ENCODE measurements around the gene KIAA0753. TPM values are rescaled to one million over a fixed set of nuclear protein-coding genes. Genes with fewer than 3 reads are reported as not detected.
"Not testable (repeated sequence)": the region's sequence is repeated elsewhere in the genome, so short reads cannot be mapped to it uniquely, and the experiment has no call there.

KIAA0753 gene
- total RNA-seq, 1 donor from 2014 or later, result 18.2 TPM

- Mint-ChIP-seq H3K36me3 (ENCODE audit: low read depth) (peaks cover 29% of the 10 kb centered on the region), H3K4me3 (no peak overlapping the region), H3K9me3 (no peaks in the 10 kb centered on the region), H3K27me3 (ENCODE audit: insufficient read depth) (no peaks in the 10 kb centered on the region), H3K27ac (no peak overlapping the region), H3K4me1 (ENCODE audit: low read depth) (no peaks in the 10 kb centered on the region)
- no peak for DNase-seq (ENCODE audit: low spot score)
- intact Hi-C loops (cut with micrococcal nuclease), result no loop called here
Measured at GRCh38 chr17:6597727-6598126, 42.8 kb downstream of the KIAA0753 start.

GRCh38 chr17:6596941-6597340 is 43.6 kb downstream of the KIAA0753 start:
- H3K4me1 Mint-ChIP-seq (ENCODE audit: low read depth), result no peaks in the 10 kb centered on the region
- H3K27ac Mint-ChIP-seq, result no peak overlapping the region
- intact Hi-C loops (cut with micrococcal nuclease), result no loop called here
- no peak overlapping the region for H3K4me3 Mint-ChIP-seq
- H3K27me3 Mint-ChIP-seq (ENCODE audit: insufficient read depth), result no peaks in the 10 kb centered on the region
- no peaks in the 10 kb centered on the region for H3K9me3 Mint-ChIP-seq
- H3K36me3 Mint-ChIP-seq (ENCODE audit: low read depth), result peaks cover 35% of the 10 kb centered on the region
- DNase-seq (ENCODE audit: low spot score), result no peak

GRCh38 chr17:6596511-6596910 is 44.0 kb downstream of the KIAA0753 start:
- H3K27ac Mint-ChIP-seq, result no peak overlapping the region
- H3K4me3 Mint-ChIP-seq, result no peak overlapping the region
- peaks cover 39% of the 10 kb centered on the region for H3K36me3 Mint-ChIP-seq (ENCODE audit: low read depth)
- H3K9me3 Mint-ChIP-seq, result no peaks in the 10 kb centered on the region
- H3K4me1 Mint-ChIP-seq (ENCODE audit: low read depth), result no peaks in the 10 kb centered on the region
- no peak for DNase-seq (ENCODE audit: low spot score)
- intact Hi-C loops (cut with micrococcal nuclease), result no loop called here
- no peaks in the 10 kb centered on the region for H3K27me3 Mint-ChIP-seq (ENCODE audit: insufficient read depth)

GRCh38 chr17:6596081-6596480 is 44.4 kb downstream of the KIAA0753 start:
- H3K27me3 Mint-ChIP-seq (ENCODE audit: insufficient read depth), result no peaks in the 10 kb centered on the region
- H3K27ac Mint-ChIP-seq, result no peak overlapping the region
- DNase-seq (ENCODE audit: low spot score), result no peak
- intact Hi-C loops (cut with micrococcal nuclease), result no loop called here
- H3K4me3 Mint-ChIP-seq, result no peak overlapping the region
- peaks cover 39% of the 10 kb centered on the region for H3K36me3 Mint-ChIP-seq (ENCODE audit: low read depth)
- H3K4me1 Mint-ChIP-seq (ENCODE audit: low read depth), result no peaks in the 10 kb centered on the region
- no peaks in the 10 kb centered on the region for H3K9me3 Mint-ChIP-seq

GRCh38 chr17:6593371-6593770 is 47.1 kb downstream of the KIAA0753 start:
- H3K9me3 Mint-ChIP-seq; H3K4me1 Mint-ChIP-seq (ENCODE audit: low read depth); intact Hi-C loops (cut with micrococcal nuclease); H3K27me3 Mint-ChIP-seq (ENCODE audit: insufficient read depth); H3K4me3 Mint-ChIP-seq; H3K27ac Mint-ChIP-seq; DNase-seq (ENCODE audit: low spot score): not testable (repeated sequence)
- H3K36me3 Mint-ChIP-seq (ENCODE audit: low read depth), result peaks cover 47% of the 10 kb centered on the region

- Mint-ChIP-seq H3K4me1 (ENCODE audit: low read depth) (no peaks in the 10 kb centered on the region), H3K36me3 (ENCODE audit: low read depth) (peaks cover 52% of the 10 kb centered on the region), H3K27ac (no peak overlapping the region), H3K9me3 (no peaks in the 10 kb centered on the region), H3K27me3 (ENCODE audit: insufficient read depth) (no peaks in the 10 kb centered on the region), H3K4me3 (no peak overlapping the region)
- no peak for DNase-seq (ENCODE audit: low spot score)
- intact Hi-C loops (cut with micrococcal nuclease), result no loop called here
Measured at GRCh38 chr17:6592173-6592572, 48.3 kb downstream of the KIAA0753 start.

- DNase-seq (ENCODE audit: low spot score), result no peak
- no peak overlapping the region for H3K4me3 Mint-ChIP-seq
- no peaks in the 10 kb centered on the region for H3K9me3 Mint-ChIP-seq
- peaks cover 52% of the 10 kb centered on the region for H3K36me3 Mint-ChIP-seq (ENCODE audit: low read depth)
- intact Hi-C loops (cut with micrococcal nuclease), result no loop called here
- no peak overlapping the region for H3K27ac Mint-ChIP-seq
- no peaks in the 10 kb centered on the region for H3K4me1 Mint-ChIP-seq (ENCODE audit: low read depth)
- no peaks in the 10 kb centered on the region for H3K27me3 Mint-ChIP-seq (ENCODE audit: insufficient read depth)
Measured at GRCh38 chr17:6591599-6592158, 48.8 kb downstream of the KIAA0753 start.

GRCh38 chr17:6589266-6589946 is 51.1 kb downstream of the KIAA0753 start:
- Mint-ChIP-seq H3K36me3 (ENCODE audit: low read depth) (peaks cover 55% of the 10 kb centered on the region), H3K27me3 (ENCODE audit: insufficient read depth) (no peaks in the 10 kb centered on the region), H3K4me3 (no peak overlapping the region), H3K9me3 (peaks cover 7% of the 10 kb centered on the region), H3K4me1 (ENCODE audit: low read depth) (no peaks in the 10 kb centered on the region), H3K27ac (no peak overlapping the region)
- DNase-seq (ENCODE audit: low spot score), result no peak
- intact Hi-C loops (cut with micrococcal nuclease), result no loop called here

- Mint-ChIP-seq H3K27ac (no peak overlapping the region), H3K9me3 (peaks cover 7% of the 10 kb centered on the region), H3K4me1 (ENCODE audit: low read depth) (no peaks in the 10 kb centered on the region), H3K27me3 (ENCODE audit: insufficient read depth) (no peaks in the 10 kb centered on the region), H3K36me3 (ENCODE audit: low read depth) (peaks cover 61% of the 10 kb centered on the region), H3K4me3 (no peak overlapping the region)
- intact Hi-C loops (cut with micrococcal nuclease), result no loop called here
- no peak for DNase-seq (ENCODE audit: low spot score)
Measured at GRCh38 chr17:6588165-6588564, 52.3 kb downstream of the KIAA0753 start.

GRCh38 chr17:6587310-6587709 is 53.2 kb downstream of the KIAA0753 start:
- H3K36me3 Mint-ChIP-seq (ENCODE audit: low read depth), result peaks cover 62% of the 10 kb centered on the region
- no peak overlapping the region for H3K4me3 Mint-ChIP-seq
- H3K4me1 Mint-ChIP-seq (ENCODE audit: low read depth), result no peaks in the 10 kb centered on the region
- peaks cover 7% of the 10 kb centered on the region for H3K9me3 Mint-ChIP-seq
- no peaks in the 10 kb centered on the region for H3K27me3 Mint-ChIP-seq (ENCODE audit: insufficient read depth)
- no peak for DNase-seq (ENCODE audit: low spot score)
- intact Hi-C loops (cut with micrococcal nuclease), result no loop called here
- no peak overlapping the region for H3K27ac Mint-ChIP-seq

GRCh38 chr17:6583411-6583810 is 57.1 kb downstream of the KIAA0753 start:
- Mint-ChIP-seq H3K27ac (no peak overlapping the region), H3K4me1 (ENCODE audit: low read depth) (no peaks in the 10 kb centered on the region), H3K4me3 (no peak overlapping the region), H3K27me3 (ENCODE audit: insufficient read depth) (no peaks in the 10 kb centered on the region), H3K36me3 (ENCODE audit: low read depth) (peaks cover 47% of the 10 kb centered on the region), H3K9me3 (peaks cover 7% of the 10 kb centered on the region)
- intact Hi-C loops (cut with micrococcal nuclease), result no loop called here
- DNase-seq (ENCODE audit: low spot score), result no peak

- H3K9me3 Mint-ChIP-seq, result peaks cover 1% of the 10 kb centered on the region
- peaks cover 43% of the 10 kb centered on the region for H3K36me3 Mint-ChIP-seq (ENCODE audit: low read depth)
- intact Hi-C loops (cut with micrococcal nuclease), result no loop called here
- H3K27me3 Mint-ChIP-seq (ENCODE audit: insufficient read depth), result no peaks in the 10 kb centered on the region
- no peak for DNase-seq (ENCODE audit: low spot score)
- no peak overlapping the region for H3K4me3 Mint-ChIP-seq
- peaks cover 19% of the 10 kb centered on the region for H3K4me1 Mint-ChIP-seq (ENCODE audit: low read depth)
- H3K27ac Mint-ChIP-seq, result no peak overlapping the region
Measured at GRCh38 chr17:6580625-6581024, 59.9 kb downstream of the KIAA0753 start.

- Mint-ChIP-seq H3K36me3 (ENCODE audit: low read depth) (peaks cover 34% of the 10 kb centered on the region), H3K4me3 (no peak overlapping the region), H3K4me1 (ENCODE audit: low read depth) (peaks cover 36% of the 10 kb centered on the region), H3K27me3 (ENCODE audit: insufficient read depth) (no peaks in the 10 kb centered on the region), H3K27ac (no peak overlapping the region), H3K9me3 (no peaks in the 10 kb centered on the region)
- intact Hi-C loops (cut with micrococcal nuclease), result no loop called here
- no peak for DNase-seq (ENCODE audit: low spot score)
Measured at GRCh38 chr17:6578491-6578890, 62.0 kb downstream of the KIAA0753 start.

Data from activated T-helper 1 cell treated with anti-CD3 and anti-CD28 coated beads, Interleukin-12 subunit alpha, Interleukin-12 subunit beta, Interleukin-2, Interleukin-4 antibody, amounts not matched to agents 30 ng/mL and 10 ng/mL and 1 ng/mL, durations not matched to agents 14 hours and 24 hours and 36 hours (primary cell).